GM19023 (cell line): ENCODE data around the gene SLIT3.
A peak's percentile ranks its signal among the peaks of the same experiment; 100 is the strongest.
"Not testable (repeated sequence)": the region's sequence is repeated elsewhere in the genome, so short reads cannot be mapped to it uniquely, and the experiment has no call there.

Experiments
- ATAC-seq: cut with Tn5 transposase; IDR thresholded peaks from one replicate; pipeline ENCODE4 v1.9.1; 2021; ENCODE audit warnings: mild to moderate bottlenecking, moderate library complexity; ENCODE audit not compliant: unreplicated experiment

Gene SLIT3

GRCh38 chr5:168756453-168757391, 544.2 kb downstream of the SLIT3 start:
- no peak for ATAC-seq

DNA sequence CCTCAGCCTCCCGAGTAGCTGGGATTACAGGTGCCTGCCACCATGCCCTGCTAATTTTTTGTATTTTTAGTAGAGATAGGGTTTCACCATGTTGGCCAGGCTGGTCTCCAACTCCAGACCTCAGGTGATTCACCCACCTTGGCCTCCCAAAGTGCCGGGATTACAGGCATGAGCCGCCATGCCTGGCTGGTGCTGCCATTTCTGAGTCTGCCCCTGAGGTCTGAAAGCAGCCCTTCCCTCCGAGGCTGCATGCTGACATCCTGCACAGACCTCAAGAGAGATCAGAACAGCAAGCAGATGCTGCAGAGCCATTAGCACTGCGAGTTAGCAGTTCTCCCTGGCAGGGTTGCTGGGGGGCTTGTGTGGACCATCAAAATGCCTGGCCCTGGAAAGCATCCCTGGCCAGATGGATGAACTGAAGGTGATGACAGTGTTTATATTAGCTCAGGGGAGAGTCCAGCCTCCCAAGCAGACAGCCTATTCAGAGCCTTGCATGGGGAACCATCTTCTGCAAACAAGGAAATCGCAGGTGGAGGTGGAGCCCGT, 545.3 kb downstream of the SLIT3 start:
- no peak for ATAC-seq

- no peak for ATAC-seq
Measured at GRCh38 chr5:168753691-168754254, 547.2 kb downstream of the SLIT3 start.

DNA sequence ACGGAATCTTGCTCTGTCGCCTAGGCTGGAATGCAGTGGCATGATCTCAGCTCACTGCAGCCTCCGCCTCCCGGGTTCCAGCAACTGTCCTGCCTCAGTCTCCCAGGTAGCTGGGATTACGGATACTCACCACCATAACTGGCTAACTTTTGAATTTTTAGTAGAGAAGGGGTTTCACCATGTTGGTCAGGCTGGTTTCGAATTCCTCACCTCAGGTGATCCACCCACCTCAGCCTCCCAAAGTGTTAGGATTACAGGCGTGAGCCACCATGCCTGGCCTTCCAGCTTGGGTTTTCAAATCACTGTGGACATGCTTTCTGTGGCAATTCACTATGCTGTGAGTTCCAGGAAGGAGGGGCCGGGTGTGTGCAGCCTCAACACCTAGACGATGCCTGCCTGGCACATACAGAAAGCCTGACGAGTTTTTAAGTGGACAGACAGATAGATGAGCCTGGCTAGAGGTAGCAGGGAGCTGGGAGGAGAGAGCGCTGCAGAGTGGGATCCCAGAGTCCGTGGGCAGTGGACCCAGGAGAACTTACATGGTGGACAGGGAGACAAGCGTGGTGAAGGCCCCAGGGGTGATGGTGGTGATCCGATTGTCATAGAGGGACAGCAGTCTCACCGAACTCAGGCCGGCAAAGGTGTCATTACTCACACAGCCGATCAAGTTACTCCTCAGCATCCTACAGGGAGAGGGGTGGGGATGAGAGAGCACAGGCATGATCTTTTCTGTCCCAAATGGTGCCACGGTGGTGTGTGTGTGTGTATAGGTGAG, 548.3 kb downstream of the SLIT3 start:
- no peak for ATAC-seq

DNA sequence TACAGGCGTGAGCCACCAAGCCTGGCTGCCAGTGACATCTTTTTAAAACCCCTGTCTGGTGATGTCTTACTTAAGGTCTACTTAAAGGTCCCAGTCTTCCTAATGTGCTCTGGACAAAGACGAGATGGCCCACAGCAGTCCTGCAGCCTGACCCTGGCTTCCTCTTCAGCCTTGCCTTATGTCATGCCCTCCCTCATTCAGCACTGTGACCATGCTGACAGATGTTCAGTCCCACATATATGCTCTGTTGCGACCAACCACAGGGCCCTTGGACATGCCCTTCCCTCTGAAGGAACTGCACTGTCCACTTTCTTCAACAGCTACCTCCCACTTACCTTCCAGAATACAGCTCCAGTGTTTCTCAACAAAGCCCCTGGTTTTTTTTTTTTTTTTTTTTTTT, 548.9 kb downstream of the SLIT3 start:
- ATAC-seq, result no peak

DNA sequence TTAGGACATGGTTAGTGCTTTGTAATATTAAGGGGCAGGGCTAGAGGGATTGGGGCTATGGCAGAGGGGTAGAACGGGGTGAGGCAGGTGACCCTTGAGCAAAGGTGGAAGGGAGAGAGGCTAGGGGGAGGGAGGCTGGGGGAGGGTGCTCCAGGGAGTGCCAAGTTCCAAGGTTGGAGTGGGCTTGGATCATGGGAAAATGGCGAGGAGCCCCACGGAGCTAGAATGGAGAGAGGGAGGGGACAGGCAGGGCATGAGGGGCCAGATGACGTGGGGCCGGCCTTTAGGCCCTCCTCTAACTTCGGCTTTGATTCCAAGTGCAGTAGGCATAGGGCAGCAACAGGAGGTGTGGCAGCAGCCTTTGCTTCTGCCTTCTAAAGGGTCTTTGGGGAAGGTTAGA, 550.0 kb downstream of the SLIT3 start:
- no peak for ATAC-seq

DNA sequence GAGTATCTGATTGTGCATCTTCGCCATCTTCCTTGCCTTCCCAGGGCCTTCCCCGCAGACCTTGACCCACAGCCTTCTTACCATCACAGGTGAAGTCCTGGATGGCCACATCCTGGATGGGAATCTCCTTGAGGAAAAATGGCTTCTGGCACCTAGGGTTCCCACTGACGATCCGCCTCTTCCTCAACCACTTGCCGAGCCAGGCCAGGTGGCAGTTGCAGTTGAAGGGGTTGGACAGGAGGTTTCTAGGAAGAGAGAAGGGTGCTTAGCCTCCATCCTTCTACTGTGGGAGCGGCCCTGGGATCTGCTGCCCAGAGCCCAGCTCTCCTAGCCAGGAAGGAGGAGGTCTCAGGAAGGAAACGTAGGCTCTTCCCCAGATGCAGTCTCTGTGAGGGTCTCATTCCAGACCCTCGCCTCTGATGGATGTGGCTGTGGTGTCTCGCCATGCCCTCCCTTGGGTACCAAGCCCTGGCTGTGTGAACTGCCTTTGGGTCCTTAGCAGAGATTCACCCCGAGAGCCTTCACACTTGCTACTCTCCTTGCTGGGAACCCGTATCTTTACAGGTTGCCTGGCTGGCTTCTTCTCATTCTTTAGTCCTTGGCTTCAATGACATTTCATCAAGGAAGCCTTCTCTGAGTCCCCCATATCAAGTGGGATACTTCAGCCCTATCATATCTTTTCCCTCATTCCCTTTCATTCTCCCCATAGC, 551.4 kb downstream of the SLIT3 start:
- ATAC-seq, result no peak

DNA sequence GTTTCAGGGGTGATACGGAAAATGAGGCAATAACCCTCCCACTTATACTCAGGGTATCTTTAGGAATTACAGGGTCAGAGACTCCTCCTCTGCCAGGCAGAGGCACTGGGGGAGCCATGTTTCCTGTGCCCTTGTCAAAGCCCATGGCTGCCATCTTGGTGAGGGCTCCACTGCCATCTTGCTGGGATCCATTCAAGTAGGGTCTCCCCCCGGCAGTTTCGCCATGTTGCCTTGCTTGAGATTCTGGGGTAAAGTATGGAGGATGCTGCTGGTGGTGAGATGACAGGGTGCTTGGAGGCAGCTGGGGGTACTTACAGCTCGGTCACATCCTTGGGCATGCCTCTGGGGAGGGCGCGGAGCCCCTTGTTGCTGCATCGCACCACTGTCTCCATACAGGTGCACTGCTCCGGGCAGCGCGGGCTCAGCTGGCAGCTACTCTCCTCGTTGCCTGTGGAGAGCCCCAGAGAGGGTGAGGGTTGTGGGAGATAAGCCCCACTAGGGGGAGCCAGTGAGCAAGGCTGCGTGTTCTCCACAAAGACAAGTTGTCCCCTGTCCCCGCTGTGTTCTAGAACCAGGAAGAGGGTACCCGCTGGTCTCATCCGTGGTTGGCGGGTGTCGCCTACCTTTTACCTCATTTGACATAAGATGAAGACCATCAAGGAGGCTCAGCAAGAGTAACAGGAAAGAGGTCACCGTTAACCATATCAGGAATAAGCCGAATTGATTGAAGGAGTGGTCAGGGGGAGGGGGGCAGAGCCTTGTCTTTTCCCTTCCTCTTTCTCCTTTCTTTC, 552.8 kb downstream of the SLIT3 start:
- ATAC-seq, result peak; percentile 52

DNA sequence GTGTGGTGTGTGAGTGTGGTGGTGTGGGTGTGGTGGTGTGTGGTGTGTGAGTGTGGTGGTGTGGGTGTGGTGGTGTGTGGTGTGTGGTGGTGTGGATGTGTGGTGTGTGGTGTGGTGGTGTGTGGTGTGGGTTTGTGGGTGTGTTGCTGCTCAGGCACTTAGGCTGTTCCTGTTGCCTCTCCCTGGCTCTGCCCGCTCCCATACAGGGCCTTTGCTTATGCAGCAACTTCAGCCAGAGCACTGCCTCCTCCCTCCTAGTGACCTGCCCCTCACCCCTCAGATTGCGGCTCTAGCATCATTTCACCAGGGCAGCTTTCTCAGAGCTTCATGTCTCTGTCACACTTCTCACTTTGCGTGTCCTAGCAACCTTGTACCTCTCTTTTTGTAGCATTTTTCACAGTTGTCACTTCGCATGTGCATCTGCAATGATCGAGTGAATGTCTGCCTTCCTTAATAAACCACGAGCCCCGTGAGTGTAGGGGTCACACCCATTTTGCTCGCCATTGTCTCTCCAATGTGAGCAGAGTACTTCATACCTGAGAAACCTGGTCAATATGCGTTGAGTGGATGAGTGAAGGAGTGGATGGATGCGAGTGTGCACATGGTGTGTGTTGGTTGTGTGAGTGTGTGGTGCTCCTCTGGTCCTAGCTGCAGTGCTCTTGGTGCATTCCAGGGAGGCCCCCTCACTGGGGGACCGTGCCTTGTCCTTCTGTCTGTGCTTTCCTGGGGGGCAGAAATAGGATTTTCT, 553.9 kb downstream of the SLIT3 start:
- no peak for ATAC-seq

GRCh38 chr5:168746126-168746892, 554.6 kb downstream of the SLIT3 start:
- not testable (repeated sequence) for ATAC-seq

DNA sequence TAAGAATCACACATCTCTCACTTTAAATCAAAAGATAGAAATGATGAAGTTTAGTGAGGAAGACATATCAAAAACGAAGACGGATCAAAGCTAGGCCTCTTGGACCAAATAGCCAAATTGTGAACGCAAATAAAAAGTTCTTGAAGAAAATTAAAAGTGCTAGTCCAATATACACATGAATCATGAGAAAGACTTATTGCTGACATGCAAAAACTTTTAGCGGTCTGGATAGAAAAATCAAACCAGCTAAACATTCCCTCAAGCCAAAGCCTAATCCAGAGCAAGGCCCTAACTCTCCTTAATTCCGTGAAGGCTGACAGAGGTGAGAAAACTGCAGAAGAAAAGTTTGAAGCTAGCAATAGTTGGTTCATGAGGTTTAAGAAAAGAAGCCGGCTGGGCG, 557.3 kb downstream of the SLIT3 start:
- ATAC-seq, result no peak

DNA sequence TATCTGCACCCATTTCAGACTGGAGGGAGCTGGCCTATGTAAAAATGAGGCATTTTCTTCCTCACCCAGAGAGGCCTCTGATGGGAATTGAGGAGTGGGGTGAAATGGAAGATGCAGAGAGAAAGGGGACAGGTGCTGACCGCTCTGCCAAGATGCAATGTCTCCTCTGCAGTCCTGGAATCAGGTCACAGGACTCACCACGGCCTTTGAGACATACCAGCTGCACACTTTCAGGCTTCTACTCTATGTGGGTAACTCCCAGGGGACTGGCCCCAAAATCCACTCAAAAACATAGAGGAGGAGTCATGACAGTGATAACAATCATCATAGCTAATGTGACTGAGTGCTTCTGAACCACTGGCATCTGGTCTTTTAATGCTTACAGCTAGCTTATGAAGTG, 558.6 kb downstream of the SLIT3 start:
- not testable (repeated sequence) for ATAC-seq

GRCh38 chr5:168740811-168741213, 560.1 kb downstream of the SLIT3 start:
- ATAC-seq, result no peak

GRCh38 chr5:168740092-168740800, 560.7 kb downstream of the SLIT3 start:
- no peak for ATAC-seq

DNA sequence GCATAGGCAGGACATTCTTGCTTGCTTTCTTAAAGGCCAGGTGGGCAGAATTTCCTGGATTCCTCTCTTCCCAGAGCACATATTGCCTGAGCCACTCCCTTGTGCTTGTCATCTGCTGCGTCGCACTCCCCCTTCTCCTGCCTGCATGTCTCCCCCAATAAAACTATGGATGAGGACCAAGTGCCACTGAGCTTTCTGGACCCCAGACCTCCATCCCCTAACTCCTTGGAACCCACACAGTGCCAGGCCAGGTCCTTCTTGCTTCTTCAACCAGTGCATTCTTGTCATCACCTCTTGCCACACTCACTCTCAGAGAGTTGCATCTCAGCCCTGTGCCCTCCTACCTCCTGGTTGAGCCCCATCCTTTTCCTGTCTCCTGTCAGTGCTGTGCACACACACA, 563.9 kb downstream of the SLIT3 start:
- no peak for ATAC-seq

GRCh38 chr5:168736281-168736831, 564.6 kb downstream of the SLIT3 start:
- ATAC-seq, result no peak

GRCh38 chr5:168734620-168735300, 566.2 kb downstream of the SLIT3 start:
- ATAC-seq, result peak; percentile 85
